Gastrocnemius medialis (tissue), 4 donors: ENCODE measurements around the gene PPM1E.

Experiments used
- CTCF ChIP-seq, 5 experiments: fragments of 450-650 bp in 3 of 5; fragments of 200-600 bp in 2 of 5; sonication (generic) in 2 of 5; IDR thresholded peaks in 4 of 5; conservative IDR thresholded peaks in 1 of 5; 1 replicate in 4 of 5; 2 replicates in 1 of 5; pipeline ENCODE4 v1.5.1; 2016 to 2019; ENCODE audit warnings: antibody characterized with exemption in 5 of 5, mild to moderate bottlenecking in 3 of 5, moderate library complexity in 3 of 5
- POLR2A ChIP-seq, 2 donors: fragments of 450-650 bp; IDR thresholded peaks; one replicate each; pipeline ENCODE4 v1.6.1; 2017; ENCODE audit warnings: antibody characterized with exemption in 2 of 2, mild to moderate bottlenecking in 2 of 2, moderate library complexity in 2 of 2

DNA sequence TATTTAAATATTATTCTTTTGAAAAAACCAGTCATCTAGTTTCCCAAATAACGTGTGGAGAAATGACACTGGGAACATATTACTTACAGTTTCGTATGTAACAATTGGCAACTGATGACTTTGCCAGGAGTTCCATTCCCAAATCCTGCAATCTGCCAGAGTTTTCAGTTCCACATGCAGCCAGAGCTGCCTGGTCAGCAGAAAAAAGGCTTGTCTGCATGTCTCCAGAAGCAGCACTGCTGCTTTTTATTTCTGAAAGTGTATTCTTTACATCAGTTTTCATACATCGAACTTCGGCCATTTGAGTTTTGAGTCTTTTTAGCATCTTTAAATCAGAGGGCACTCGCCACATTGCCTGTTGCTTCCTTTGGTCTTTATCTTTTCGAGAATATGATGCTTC lies 272.7 kb downstream of the PPM1E start:
- no peak for TF ChIP-seq POLR2A (IDR thresholded peaks at IDR 0.05)
- no peak for TF ChIP-seq CTCF (IDR thresholded peaks at IDR 0.05 in 4 of 5, conservative IDR thresholded peaks at IDR 0.05 in 1 of 5)
